Endothelial cell of umbilical vein (primary cell): ENCODE measurements around the gene OR6C65. TPM values are rescaled to one million over a fixed set of nuclear protein-coding genes. Genes with fewer than 3 reads are reported as not detected.

ENCODE experiments used
- BruUV-seq: library from RNA; stranded (reverse); fragments of 400-500 nt; replicated peaks from 2 replicates; lab custom pipeline; 2021; lab: Mats Ljungman, UMichigan
- CTCF ChIA-PET: fragments of 300-600, 350-600 bp; sonication (Branson Sonifier 250); formaldehyde crosslinking; loops from one replicate; lab custom pipeline; 2021; ENCODE audit warnings: antibody characterized with exemption, inconsistent platforms; lab: Charles Lee
- POLR2A ChIA-PET: fragments of 300-600, 350-600 bp; sonication (Branson Sonifier 250); formaldehyde crosslinking; loops from one replicate; lab custom pipeline; 2021; ENCODE audit warnings: antibody characterized with exemption, inconsistent platforms; lab: Charles Lee
- DNase-seq: peaks from one replicate; pipeline ENCODE4 v3.0.0-alpha.2; 2011; ENCODE audit warnings: low read depth, low spot score
- FAIRE-seq: peaks from 2 replicates; lab custom pipeline; 2011; peaks lifted over from hg19 to GRCh38; lab: Jason Lieb, UNC
- H2AFZ ChIP-seq: 2 replicates; pipeline ENCODE4 v1.6.0; 2012; ENCODE audit warnings: low read depth, low read length, control low read depth, inconsistent platforms
- H3K27ac ChIP-seq: 2 replicates; pipeline ENCODE4 v1.5.1; 2011; ENCODE audit warnings: low read depth, mild to moderate bottlenecking, control low read depth, low read length, moderate library complexity; ENCODE audit not compliant: insufficient read depth
- H3K27me3 ChIP-seq, 2 experiments: 2 replicates each; pipeline versions ENCODE4 v1.6.0 to v1.6.1; 2011; ENCODE audit warnings: low read length in 2 of 2, mixed read lengths in 1 of 2; ENCODE audit not compliant: control insufficient read depth in 2 of 2, insufficient read depth in 2 of 2
- H3K36me3 ChIP-seq, 2 experiments: 2 replicates in 1 of 2; 3 replicates in 1 of 2; pipeline ENCODE4 v1.5.1; 2011; ENCODE audit warnings: low read length in 2 of 2, mild to moderate bottlenecking in 1 of 2, moderate library complexity in 1 of 2; ENCODE audit not compliant: control insufficient read depth in 2 of 2, insufficient read depth in 2 of 2; ENCODE audit errors: extremely low read depth in 1 of 2
- H3K4me1 ChIP-seq: 3 replicates; pipeline ENCODE4 v1.5.1; 2011; ENCODE audit warnings: mild to moderate bottlenecking, low read length; ENCODE audit not compliant: control insufficient read depth, insufficient read depth; ENCODE audit errors: extremely low read depth
- H3K4me2 ChIP-seq: 2 replicates; pipeline ENCODE4 v1.6.1; 2011; ENCODE audit warnings: low read length, control low read depth, mixed read lengths; ENCODE audit not compliant: insufficient read depth
- H3K4me3 ChIP-seq, 3 experiments: fragments of 200-600 bp in 1 of 3; sonication (generic), shearing (Covaris generic) in 1 of 3; replicated peaks in 1 of 3; 2 replicates each; pipeline ENCODE4 v1.5.1; 2011 to 2016; ENCODE audit warnings: control low read depth in 3 of 3, low read length in 3 of 3, mild to moderate bottlenecking in 2 of 3, inconsistent platforms in 1 of 3, low read depth in 1 of 3, moderate library complexity in 1 of 3; ENCODE audit not compliant: insufficient read depth in 1 of 3
- H3K79me2 ChIP-seq: 2 replicates; pipeline ENCODE4 v1.6.0; 2012; ENCODE audit warnings: low read length, inconsistent platforms; ENCODE audit not compliant: control insufficient read depth, insufficient read depth
- H3K9ac ChIP-seq: replicated peaks from 2 replicates; pipeline ENCODE3; 2011; ENCODE audit warnings: low read length, control low read depth; ENCODE audit not compliant: insufficient read depth; ENCODE audit errors: extremely low read depth
- H3K9me1 ChIP-seq: replicated peaks from 3 replicates; pipeline ENCODE4 v1.6.0; 2011; ENCODE audit warnings: mild to moderate bottlenecking, low read length; ENCODE audit not compliant: control insufficient read depth, insufficient read depth; ENCODE audit errors: extremely low read depth
- H3K9me3 ChIP-seq: replicated peaks from 2 replicates; pipeline ENCODE4 v1.5.1; 2012; ENCODE audit warnings: low read length, inconsistent platforms; ENCODE audit not compliant: control insufficient read depth, insufficient read depth
- H4K20me1 ChIP-seq: replicated peaks from 2 replicates; pipeline ENCODE3; 2011; ENCODE audit warnings: mild to moderate bottlenecking, low read length; ENCODE audit not compliant: control insufficient read depth, insufficient read depth; ENCODE audit errors: extremely low read depth
- CTCF ChIP-seq, 2 donors: IDR thresholded peaks; 1 replicate in 1 of 2; 2 replicates in 1 of 2; pipeline ENCODE4 v1.5.1; 2011; ENCODE audit warnings: low read length in 2 of 2, mild to moderate bottlenecking in 2 of 2, moderate library complexity in 2 of 2, control low read depth in 1 of 2, inconsistent platforms in 1 of 2, low read depth in 1 of 2; ENCODE audit not compliant: insufficient read depth in 1 of 2; ENCODE audit errors: extremely low read depth in 1 of 2
- EZH2 ChIP-seq: IDR thresholded peaks from 2 replicates; pipeline ENCODE4 v1.6.1; 2012; ENCODE audit warnings: borderline replicate concordance, low read depth, mild to moderate bottlenecking, moderate library complexity, low read length, inconsistent platforms; ENCODE audit not compliant: severe bottlenecking
- FOS ChIP-seq: IDR thresholded peaks from 2 replicates; pipeline ENCODE4 v1.6.1; 2011; ENCODE audit warnings: mild to moderate bottlenecking, low read length, moderate library complexity, borderline replicate concordance; ENCODE audit not compliant: insufficient read depth
- GATA2 ChIP-seq: IDR thresholded peaks from 2 replicates; pipeline ENCODE4 v1.7.0; 2011; ENCODE audit warnings: low read depth, mild to moderate bottlenecking, moderate library complexity, mixed read lengths, low read length; ENCODE audit not compliant: insufficient read length, insufficient read depth
- JUN ChIP-seq: IDR thresholded peaks from 2 replicates; pipeline ENCODE4 v1.6.1; 2011; ENCODE audit warnings: borderline replicate concordance, low read depth; ENCODE audit not compliant: insufficient read length, insufficient read depth
- MAX ChIP-seq: IDR thresholded peaks from 2 replicates; pipeline ENCODE4 v1.6.1; 2011; ENCODE audit not compliant: insufficient read depth, insufficient read length
- MYC ChIP-seq: IDR thresholded peaks from one replicate; pipeline ENCODE4 v1.6.1; 2011; ENCODE audit warnings: mild to moderate bottlenecking, low read depth, low read length
- POLR2A ChIP-seq: IDR thresholded peaks from 2 replicates; pipeline ENCODE4 v1.6.1; 2012; ENCODE audit warnings: low read depth, mild to moderate bottlenecking, control low read depth, low read length
- POLR2AphosphoS5 ChIP-seq: IDR thresholded peaks from 2 replicates; pipeline ENCODE4 v1.6.1; 2012; ENCODE audit warnings: low read depth, mild to moderate bottlenecking, control low read depth, low read length, moderate library complexity; ENCODE audit not compliant: insufficient read depth
- dilution Hi-C: fragments of 300-500 bp; cut with MboI; formaldehyde crosslinking; loops from one replicate; pipeline ENCODE4 v1.15.0; 2019; ENCODE audit warnings: low sequenced_read_pairs; ENCODE audit not compliant: extremely low pct_ligation_motif_present
- intact Hi-C: fragments of 100-400 bp; cut with micrococcal nuclease; formaldehyde crosslinking; loops from one replicate; pipeline ENCODE4 v1.10.0; 2022
- polyA plus RNA-seq, 4 experiments: library from polyadenylated mRNA; depleted of rRNA in 3 of 4; stranded (reverse) in 3 of 4; unstranded in 1 of 4; fragments of >200 nt; gene quantifications; 2 replicates each; pipeline versions ENCODE4 v1.2.1 to v1.2.3, GENCODE V29; 2011 to 2012; ENCODE audit warnings: missing spikeins in 1 of 4
- total RNA-seq: library from RNA; stranded (reverse); gene quantifications from 2 replicates; pipeline ENCODE4 v1.2.3, GENCODE V29; 2021

The OR6C65 gene
- total and polyA plus RNA-seq, 2 donors (not counting 3 experiments of a cell fraction or from before 2014, with no cell fraction given) = not detected

GRCh38 chr12:55396326-55396725, 4.0 kb upstream of the OR6C65 start:
- H3K27ac ChIP-seq = no peak overlapping the region
- H3K9ac ChIP-seq = no peak overlapping the region
- dilution Hi-C loops (no loop called here), intact Hi-C loops (no loop called here)
- H3K36me3 ChIP-seq = no peaks in the 10 kb centered on the region
- H3K9me3 ChIP-seq = no peaks in the 10 kb centered on the region
- no peaks in the 10 kb centered on the region for H4K20me1 ChIP-seq
- H3K4me1 ChIP-seq = no peaks in the 10 kb centered on the region
- no peaks in the 10 kb centered on the region for H3K79me2 ChIP-seq
- no peaks in the 10 kb centered on the region for H3K27me3 ChIP-seq
- no peak for TF ChIP-seq EZH2
- TF ChIP-seq GATA2 = no peak
- no peak for TF ChIP-seq MAX
- TF ChIP-seq MYC = no peak
- TF ChIP-seq POLR2A = no peak
- no peak for TF ChIP-seq JUN
- no peak for TF ChIP-seq FOS
- no peak for TF ChIP-seq POLR2AphosphoS5
- TF ChIP-seq CTCF (IDR thresholded peaks at IDR 0.05; ENCODE audit: extremely low read depth in 1 of 2, insufficient read depth in 1 of 2, low read depth in 1 of 2, low read length in 2 of 2) = no peak
- no peak for FAIRE-seq
- no peak overlapping the region for H3K4me2 ChIP-seq
- no peak overlapping the region for H3K4me3 ChIP-seq
- no TSS peak for BruUV-seq
- CTCF ChIA-PET = no interaction called here
- no peak for DNase-seq
- H3K9me1 ChIP-seq = no peaks in the 10 kb centered on the region
- POLR2A ChIA-PET = no interaction called here
- no peak overlapping the region for H2AFZ ChIP-seq
